NT2/D1 (cell line): ENCODE data around the gene SRRM2.

ENCODE experiments used
- SUZ12 ChIP-seq: IDR thresholded peaks from 2 replicates; pipeline ENCODE4 v1.6.1; 2011; ENCODE audit not compliant: insufficient read length, insufficient read depth; ENCODE audit errors: extremely low read depth
- YY1 ChIP-seq: IDR thresholded peaks from 2 replicates; pipeline ENCODE4 v1.6.1; 2011; ENCODE audit not compliant: insufficient read length, insufficient read depth
- ZNF274 ChIP-seq: IDR thresholded peaks from 2 replicates; pipeline ENCODE4 v1.6.1; 2011; ENCODE audit warnings: mild to moderate bottlenecking, low read depth, low read length

- TF ChIP-seq ZNF274 (no peak), SUZ12 (no peak), YY1 (no peak)
Observed at GRCh38 chr16:2709588-2709984, 42.9 kb upstream of the SRRM2 start.
